HG03097 (cell line): ENCODE measurements around the gene VPS9D1.
"Not testable (repeated sequence)": the region's sequence is repeated elsewhere in the genome, so short reads cannot be mapped to it uniquely, and the experiment has no call there.

Experiments
- ATAC-seq: cut with Tn5 transposase; IDR thresholded peaks from one replicate; pipeline ENCODE4 v1.9.1; 2021; ENCODE audit not compliant: unreplicated experiment, low FRiP score

VPS9D1 gene

GRCh38 chr16:89710709-89711564, 9.8 kb downstream of the VPS9D1 start:
- no peak for ATAC-seq

DNA sequence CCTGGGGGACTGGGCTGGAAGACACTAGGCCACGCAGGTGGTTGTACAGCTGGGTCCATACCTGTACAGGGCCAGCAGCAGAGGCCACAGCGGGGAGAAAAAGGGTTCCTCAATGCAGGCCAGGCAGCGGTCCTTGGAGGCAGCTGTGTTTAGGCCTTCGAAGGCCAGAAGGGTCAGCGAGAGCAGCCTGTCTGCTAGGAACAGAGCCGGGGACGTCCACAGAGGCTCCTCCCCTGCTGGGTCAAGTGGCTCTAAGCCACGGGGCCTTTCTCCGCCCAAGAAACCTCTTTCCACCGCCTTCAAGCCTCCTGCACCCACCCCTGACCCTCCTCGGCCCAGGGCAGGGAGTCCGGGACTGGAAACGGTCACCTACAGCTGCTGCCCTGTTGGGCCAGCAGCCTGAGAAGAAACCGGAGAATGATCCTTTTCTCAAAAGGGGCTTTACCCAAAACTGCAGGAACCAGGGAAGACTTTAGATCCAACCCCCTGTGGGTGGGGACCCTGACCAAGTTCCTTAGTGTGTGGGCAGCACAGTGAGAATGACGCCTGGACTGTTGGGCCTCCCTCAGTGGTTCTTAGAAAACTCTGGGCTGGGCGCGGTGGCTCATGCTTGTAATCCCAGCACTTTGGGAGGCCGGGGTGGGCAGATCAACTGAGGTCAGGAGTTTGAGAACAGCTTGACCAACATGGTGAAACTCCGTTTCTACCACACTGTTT, 10.8 kb downstream of the VPS9D1 start:
- ATAC-seq: no peak

- ATAC-seq: no peak
These were observed 11.5 kb downstream of the VPS9D1 start for GRCh38 chr16:89709166-89709565.

DNA sequence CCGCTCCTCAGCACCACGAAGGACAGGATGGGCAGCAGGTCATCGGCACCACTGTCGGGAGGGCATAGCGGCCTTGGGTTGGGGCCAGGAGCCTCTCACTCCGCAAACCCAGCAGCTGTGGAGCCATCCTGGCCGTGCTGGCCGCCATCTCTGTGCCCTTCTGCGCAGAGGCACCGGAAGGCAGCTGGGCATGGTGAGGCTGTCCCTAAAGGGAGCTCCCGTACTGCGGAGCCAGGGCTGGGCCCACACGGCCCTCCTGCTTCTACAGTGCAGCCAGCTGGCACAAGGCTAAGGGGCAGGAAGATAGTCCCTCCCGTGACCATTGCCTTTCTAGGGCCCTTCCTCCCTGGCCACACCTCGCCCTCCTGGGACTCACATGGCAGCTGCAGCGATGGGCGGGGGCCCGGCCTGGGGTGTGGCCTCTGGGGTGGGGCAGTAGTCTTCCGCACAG, 12.2 kb downstream of the VPS9D1 start:
- no peak for ATAC-seq

DNA sequence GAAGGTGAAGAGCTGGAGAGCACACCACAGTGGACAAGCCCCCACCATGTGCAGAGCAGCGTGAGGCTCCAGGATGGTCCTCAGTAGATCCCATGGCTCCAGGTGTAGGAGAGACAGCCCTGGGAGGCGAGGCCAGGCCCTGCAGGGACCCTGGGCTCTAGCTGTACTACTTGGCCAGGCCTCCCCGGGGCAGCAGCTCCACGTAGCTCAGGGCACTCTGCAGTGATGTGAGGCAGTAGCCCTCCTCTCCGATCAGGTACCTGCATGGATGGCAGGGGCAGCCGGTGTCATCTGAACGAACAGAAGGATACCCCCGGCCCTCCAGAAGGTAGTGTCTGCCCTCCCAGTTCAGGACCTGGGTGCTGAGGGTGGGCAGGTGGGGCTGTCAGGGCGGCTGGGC, 13.0 kb downstream of the VPS9D1 start:
- no peak for ATAC-seq

DNA sequence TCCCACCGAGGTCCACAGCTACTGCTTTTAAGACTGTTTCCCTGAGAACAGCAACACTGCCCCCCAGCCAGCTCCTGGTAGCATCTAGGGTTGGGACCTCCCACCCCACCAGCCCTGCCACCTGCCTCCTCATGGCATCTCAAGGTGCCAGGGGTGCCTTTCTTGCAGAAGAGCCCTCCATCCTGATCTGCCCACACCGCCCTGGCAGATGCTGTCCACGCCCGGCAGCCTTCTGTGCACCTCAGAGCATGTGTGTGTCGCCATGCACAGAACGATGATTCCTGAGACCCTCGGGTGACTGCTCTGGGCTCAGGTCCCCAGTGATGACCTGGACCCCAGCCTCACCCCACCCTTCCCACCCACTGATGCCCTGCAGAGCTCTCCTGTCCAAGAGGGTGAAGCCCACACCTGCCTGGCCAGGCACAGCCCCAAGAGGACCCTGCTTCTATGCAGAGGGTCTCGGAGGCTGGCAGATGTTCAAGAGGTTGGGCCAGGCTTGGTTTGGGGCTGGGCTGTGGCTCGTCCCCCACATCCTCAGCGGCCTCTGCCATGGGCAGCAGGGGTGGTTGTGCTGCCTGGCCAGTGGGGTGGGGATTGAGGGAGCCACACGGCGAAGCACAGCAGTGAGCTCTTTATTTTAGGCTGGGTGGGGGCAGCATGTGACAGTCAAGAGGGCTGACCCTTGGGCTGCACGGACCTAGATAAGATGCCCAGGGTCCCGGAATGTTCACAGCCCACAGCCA, 14.0 kb downstream of the VPS9D1 start:
- ATAC-seq: no peak

GRCh38 chr16:89705006-89705405, 15.7 kb downstream of the VPS9D1 start:
- no peak for ATAC-seq

GRCh38 chr16:89704281-89704680, 16.4 kb downstream of the VPS9D1 start:
- ATAC-seq: no peak

DNA sequence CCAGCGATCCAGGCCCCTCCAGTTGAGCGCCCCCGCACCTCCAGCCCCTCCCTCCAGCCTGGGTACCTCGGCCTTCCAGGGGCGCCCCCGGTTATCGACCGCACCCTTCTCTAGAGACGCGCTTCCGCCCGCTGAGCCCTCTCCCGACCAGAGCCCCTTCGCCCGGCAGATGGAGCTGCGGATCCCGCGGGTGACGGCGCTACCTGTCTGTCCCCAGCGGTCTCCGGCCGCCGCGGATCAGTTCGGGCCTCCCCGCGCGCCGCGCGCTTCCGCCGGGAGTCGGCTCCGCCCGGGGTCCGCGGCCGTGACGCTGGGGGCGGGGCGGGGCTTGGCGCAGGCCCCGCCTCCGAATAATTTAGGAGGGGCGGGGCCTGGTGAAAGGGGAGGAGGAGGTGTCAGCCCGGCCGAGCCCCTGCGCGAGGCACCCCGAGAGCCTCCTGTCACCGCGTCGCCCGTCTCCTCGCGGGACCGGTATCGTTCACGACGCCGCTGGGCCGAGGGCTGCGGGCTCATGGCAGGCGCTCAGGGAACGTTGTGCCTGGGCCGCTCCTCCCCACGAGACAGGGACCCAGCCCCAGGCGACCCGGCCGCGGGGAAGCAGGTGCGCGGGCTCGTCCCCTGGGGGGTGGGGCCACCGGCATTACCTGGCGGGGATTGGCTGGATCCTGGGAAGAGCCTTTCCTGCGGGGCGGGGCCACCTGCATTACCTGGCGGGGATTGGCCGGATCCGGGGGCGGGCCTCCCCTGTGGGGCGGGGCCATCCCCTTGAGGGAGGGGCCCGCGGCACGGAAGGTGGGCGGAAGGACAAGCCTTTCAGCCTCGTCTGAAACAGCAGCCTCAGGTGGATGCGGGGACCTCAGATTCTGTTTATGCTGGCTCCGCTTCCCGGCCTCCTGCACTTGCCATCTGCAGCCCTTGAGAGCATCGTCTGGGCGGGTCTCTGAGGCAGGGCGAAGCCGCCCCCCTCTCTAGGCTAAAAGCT, 19.0 kb downstream of the VPS9D1 start, which contains the start of gene SPATA2L:
TSS of gene SPATA2L (minus strand) at position 281 of the 982 bp plus-strand sequence. CDS start 473 bp downstream, outside the sequence.
- peak; percentile 55 for ATAC-seq

DNA sequence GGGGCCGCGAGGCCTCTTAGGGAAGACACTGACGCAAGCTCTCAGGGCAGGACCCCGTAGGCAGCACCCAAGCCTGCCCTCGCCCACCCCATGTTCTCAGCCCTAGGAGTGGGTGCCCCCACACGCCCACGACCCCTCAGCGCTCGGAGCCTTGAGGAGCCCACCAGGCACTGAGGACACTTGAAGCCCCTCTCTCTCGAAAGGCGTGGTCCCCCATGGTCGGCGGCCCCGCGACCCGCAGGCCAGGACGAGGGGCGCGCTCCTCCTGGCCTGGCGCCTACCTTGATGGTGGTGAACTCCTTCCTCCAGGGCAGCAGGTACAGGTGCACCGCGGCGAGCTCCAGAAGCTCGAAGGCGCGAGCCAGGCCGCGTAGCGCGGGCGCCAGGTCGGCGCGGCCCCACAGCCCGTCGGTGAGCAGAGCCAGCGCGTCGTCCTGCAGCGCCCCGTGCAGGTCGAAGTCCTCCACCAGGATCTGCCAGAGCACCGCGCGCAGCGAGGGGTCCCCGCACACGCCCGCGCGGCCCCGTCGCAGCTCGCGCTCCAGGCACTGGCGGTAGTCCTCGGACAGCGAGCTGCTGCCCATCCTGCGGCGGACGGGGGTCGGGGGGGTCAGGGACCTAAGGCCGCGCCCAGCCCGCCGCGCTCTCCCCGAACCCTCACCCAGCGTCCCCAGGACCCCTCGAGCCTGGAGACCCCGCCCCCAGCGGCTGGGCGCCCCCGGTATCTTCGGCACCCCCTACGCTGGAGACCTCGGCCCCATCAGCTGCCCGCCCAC, 19.9 kb downstream of the VPS9D1 start:
- ATAC-seq: no peak

GRCh38 chr16:89700100-89700648, 20.5 kb downstream of the VPS9D1 start:
- ATAC-seq: peak; percentile 44

DNA sequence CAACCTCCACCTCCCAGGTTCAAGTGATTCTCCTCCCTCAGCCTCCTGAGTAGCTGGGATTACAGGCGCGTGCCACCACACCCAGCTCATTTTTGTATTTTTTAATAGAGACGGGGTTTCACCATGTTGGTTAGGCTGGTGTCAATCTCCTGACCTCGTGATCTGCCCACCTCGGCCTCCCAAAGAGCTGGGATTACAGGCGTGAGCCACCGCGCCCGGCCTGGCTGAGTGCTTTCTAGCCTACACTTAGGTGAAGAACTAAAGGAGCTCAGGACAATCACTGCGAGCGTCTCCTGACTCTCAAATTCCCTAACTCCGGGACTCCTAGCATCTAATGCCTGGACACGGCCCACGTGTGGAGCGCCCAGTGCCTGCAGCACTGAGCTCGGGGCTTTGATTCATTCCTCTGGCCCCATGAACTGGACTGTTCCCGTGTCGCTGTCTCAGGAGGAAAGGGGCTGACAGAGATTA, 21.0 kb downstream of the VPS9D1 start:
- ATAC-seq: not testable (repeated sequence)

DNA sequence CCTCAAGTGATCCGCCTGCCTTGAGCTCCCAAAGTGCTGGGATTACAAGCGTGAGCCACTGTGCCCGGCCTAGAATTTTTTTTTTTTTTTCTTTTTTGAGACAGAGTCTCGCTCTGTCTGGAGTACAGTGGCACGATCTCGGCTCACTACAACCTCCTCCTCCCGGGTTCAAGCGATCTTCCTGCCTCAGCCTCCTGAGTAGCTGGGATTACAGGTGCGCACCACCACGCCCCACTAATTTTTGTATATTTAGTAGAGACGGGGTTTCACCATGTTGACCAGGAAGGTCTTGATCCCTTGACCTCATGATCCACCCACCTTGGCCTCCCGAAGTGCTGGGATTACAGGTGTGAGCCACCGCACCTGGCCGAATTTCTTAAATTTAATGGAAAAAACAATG, 22.0 kb downstream of the VPS9D1 start:
- ATAC-seq: not testable (repeated sequence)

GRCh38 chr16:89697616-89698331, 22.9 kb downstream of the VPS9D1 start:
- ATAC-seq: no peak

- ATAC-seq: no peak
These were observed 23.5 kb downstream of the VPS9D1 start for GRCh38 chr16:89697161-89697615.

DNA sequence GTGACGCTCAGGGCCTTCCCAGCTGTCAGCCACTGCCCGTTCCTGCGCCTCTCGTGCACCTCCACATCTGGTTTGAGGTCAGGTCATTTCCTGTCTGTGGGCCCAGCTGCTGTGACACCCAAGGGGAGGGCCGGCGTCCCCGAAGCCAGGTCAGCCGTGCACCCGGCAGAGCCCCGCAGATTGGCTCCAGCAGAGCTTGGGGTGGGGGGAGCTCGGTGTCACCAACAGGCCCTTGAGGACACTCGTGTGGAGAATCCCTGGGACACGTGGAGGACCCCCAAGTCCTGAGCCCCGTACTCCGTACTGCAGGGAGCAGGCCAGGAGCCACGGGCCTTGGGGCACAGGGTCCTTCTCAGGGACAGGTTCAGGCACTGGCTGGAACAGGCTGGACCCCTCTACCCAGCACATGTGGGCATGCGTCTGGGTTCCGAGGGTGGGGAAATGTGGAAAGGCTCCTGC, 24.0 kb downstream of the VPS9D1 start:
- ATAC-seq: no peak

GRCh38 chr16:89695875-89696669, 24.6 kb downstream of the VPS9D1 start:
- ATAC-seq: no peak
